HCT116 (cell line): Measurements from ENCODE around the gene DOCK1. TPM values are rescaled to one million over a fixed set of nuclear protein-coding genes. Genes with fewer than 3 reads are reported as not detected.

Experiments
- ATAC-seq: fragments of 200-7000 bp; cut with Tn5 transposase; 2 replicates; pipeline ENCODE4 v1.9.1; 2020; ENCODE audit warnings: mild to moderate bottlenecking, moderate library complexity
- BruUV-seq: library from RNA; stranded (reverse); fragments of 400-500 nt; replicated peaks from 2 replicates; lab custom pipeline; 2021; lab: Mats Ljungman, UMichigan
- CTCF ChIA-PET: fragments of 300-600 bp; sonication (Branson Sonifier 250); formaldehyde crosslinking; loops from one replicate; lab custom pipeline; 2021; ENCODE audit warnings: antibody characterized with exemption; lab: Charles Lee
- POLR2A ChIA-PET: fragments of 300-600, 350-600 bp; sonication (Branson Sonifier 250); formaldehyde crosslinking; loops from one replicate; lab custom pipeline; 2021; ENCODE audit warnings: antibody characterized with exemption; lab: Charles Lee
- RAD21 ChIA-PET, 2 experiments: fragments of 300-600 bp; sonication (Branson Sonifier 250); formaldehyde crosslinking; loops; one replicate each; lab custom pipeline; 2023; ENCODE audit warnings: low total read pairs in 2 of 2; ENCODE audit not compliant: uncharacterized antibody in 2 of 2, unreplicated experiment in 2 of 2, low non-redundant PET in 1 of 2; lab: Charles Lee
- DNase-seq: peaks from one replicate; pipeline ENCODE4 v3.0.0-alpha.2; 2010; ENCODE audit warnings: low read depth, low spot score
- H2AFZ ChIP-seq: fragments of 200-600 bp; shearing (Covaris generic), sonication (generic); 2 replicates; pipeline ENCODE4 v1.6.1; 2017; ENCODE audit warnings: low read depth, mixed run types, mixed read lengths, antibody characterized with exemption, low read length; ENCODE audit not compliant: poor library complexity, severe bottlenecking
- H3K27ac ChIP-seq: 2 replicates; pipeline ENCODE4 v1.5.1; 2012; ENCODE audit warnings: low read depth, low read length
- H3K27me3 ChIP-seq: fragments of 200-600 bp; sonication (generic); 2 replicates; pipeline ENCODE4 v1.6.1; 2016; ENCODE audit warnings: mixed run types, low read length, mixed read lengths; ENCODE audit not compliant: insufficient read depth
- H3K36me3 ChIP-seq, 2 experiments: fragments of 200-500 bp in 1 of 2; fragments of 200-600 bp in 1 of 2; sonication (Bioruptor generic) in 1 of 2; sonication (generic) in 1 of 2; 2 replicates each; pipeline versions ENCODE4 v1.5.1 to v1.6.1; 2014 to 2016; ENCODE audit warnings: low read length in 2 of 2, inconsistent platforms in 1 of 2, mixed read lengths in 1 of 2, mixed run types in 1 of 2; ENCODE audit not compliant: insufficient read depth in 2 of 2, control insufficient read depth in 1 of 2
- H3K4me1 ChIP-seq, 2 experiments: fragments of 200-600 bp in 1 of 2; sonication (generic) in 1 of 2; 2 replicates each; pipeline versions ENCODE4 v1.5.1 to v1.6.1; 2012 to 2017; ENCODE audit warnings: low read length in 2 of 2, inconsistent platforms in 1 of 2, mild to moderate bottlenecking in 1 of 2, mixed read lengths in 1 of 2, mixed run types in 1 of 2, moderate library complexity in 1 of 2; ENCODE audit not compliant: insufficient read depth in 2 of 2, control insufficient read depth in 1 of 2
- H3K4me2 ChIP-seq: fragments of 200-600 bp; sonication (generic); 2 replicates; pipeline ENCODE4 v1.6.1; 2017; ENCODE audit warnings: mixed run types, low read length, mixed read lengths
- H3K4me3 ChIP-seq, 2 experiments: fragments of 200-600 bp in 1 of 2; sonication (generic) in 1 of 2; replicated peaks in 1 of 2; 2 replicates each; pipeline ENCODE4 v1.5.1; 2011 to 2016; ENCODE audit warnings: low read length in 2 of 2, control low read depth in 1 of 2, low read depth in 1 of 2, mild to moderate bottlenecking in 1 of 2, mixed read lengths in 1 of 2, mixed run types in 1 of 2
- H3K79me2 ChIP-seq: fragments of 200-600 bp; sonication (generic); 2 replicates; pipeline ENCODE4 v1.6.1; 2017; ENCODE audit warnings: mild to moderate bottlenecking, mixed run types, low read length, moderate library complexity, mixed read lengths; ENCODE audit not compliant: insufficient read depth
- H3K9ac ChIP-seq: fragments of 200-600 bp; sonication (generic); 2 replicates; pipeline ENCODE4 v1.6.1; 2016; ENCODE audit warnings: low read length, mixed read lengths
- H3K9me2 ChIP-seq: fragments of 200-600 bp; sonication (generic), shearing (Covaris generic); 2 replicates; pipeline ENCODE4 v1.6.1; 2017; ENCODE audit warnings: mixed run types, mild to moderate bottlenecking, moderate library complexity; ENCODE audit not compliant: insufficient read depth
- H3K9me3 ChIP-seq, 2 experiments: fragments of 200-500 bp in 1 of 2; fragments of 200-600 bp in 1 of 2; sonication (Bioruptor generic) in 1 of 2; sonication (generic) in 1 of 2; 2 replicates each; pipeline ENCODE4 v1.6.1; 2014 to 2017; ENCODE audit warnings: low read length in 2 of 2, mixed read lengths in 2 of 2, inconsistent platforms in 1 of 2, low read depth in 1 of 2, mild to moderate bottlenecking in 1 of 2, mixed run types in 1 of 2, moderate library complexity in 1 of 2; ENCODE audit not compliant: control insufficient read depth in 1 of 2, insufficient read depth in 1 of 2
- H4K20me1 ChIP-seq: fragments of 200-600 bp; sonication (generic), shearing (Covaris generic); 2 replicates; pipeline ENCODE4 v1.6.1; 2017; ENCODE audit warnings: mixed run types, mild to moderate bottlenecking, moderate library complexity; ENCODE audit not compliant: insufficient read depth
- CBX3 ChIP-seq: IDR thresholded peaks from 2 replicates; pipeline ENCODE4 v1.6.1; 2012; ENCODE audit warnings: low read depth
- TCF7L2 ChIP-seq: IDR thresholded peaks from 2 replicates; pipeline ENCODE4 v1.7.0; 2011; ENCODE audit warnings: borderline replicate concordance, inconsistent platforms; ENCODE audit not compliant: insufficient read depth, insufficient read length; ENCODE audit errors: extremely low read depth
- ZBTB33 ChIP-seq: IDR thresholded peaks from 2 replicates; pipeline ENCODE4 v1.6.1; 2011; ENCODE audit warnings: mild to moderate bottlenecking, low read length, moderate library complexity; ENCODE audit not compliant: insufficient replicate concordance; ENCODE audit errors: extremely low read depth
- intact Hi-C: fragments of 100-400 bp; cut with micrococcal nuclease; formaldehyde crosslinking; loops from 2 replicates; pipeline ENCODE4 v1.10.0; 2022
- total RNA-seq: library from RNA; stranded (reverse); gene quantifications from one replicate; pipeline ENCODE4 v1.2.1, GENCODE V29; 2021; ENCODE audit not compliant: unreplicated experiment

Gene DOCK1
- total RNA-seq, 1 experiment from 2014 or later: 46.5 TPM

GRCh38 chr10:126867567-126868365, 37.5 kb upstream of the DOCK1 start:
- ChIA-PET RAD21 (no interaction called here), POLR2A (no interaction called here), CTCF (no interaction called here)
- Histone ChIP-seq H3K79me2 (no peaks in the 10 kb centered on the region), H3K27me3 (no peaks in the 10 kb centered on the region), H3K4me3 (no peak overlapping the region), H3K27ac (no peak overlapping the region), H3K4me1 (no peaks in the 10 kb centered on the region), H3K9me2 (no peaks in the 10 kb centered on the region), H3K36me3 (no peaks in the 10 kb centered on the region), H3K4me2 (no peak overlapping the region), H4K20me1 (no peaks in the 10 kb centered on the region), H3K9me3 (no peaks in the 10 kb centered on the region), H2AFZ (no peak overlapping the region), H3K9ac (no peak overlapping the region)
- ATAC-seq (no peak), DNase-seq (no peak)
- no peak for TF ChIP-seq TCF7L2
- BruUV-seq: no TSS peak
- intact Hi-C loops: no loop called here

GRCh38 chr10:126868371-126868770, 36.9 kb upstream of the DOCK1 start:
- POLR2A ChIA-PET: no interaction called here
- CTCF ChIA-PET: no interaction called here
- no TSS peak for BruUV-seq
- H3K36me3 ChIP-seq: no peaks in the 10 kb centered on the region
- no peaks in the 10 kb centered on the region for H3K9me2 ChIP-seq
- no peak overlapping the region for H3K4me3 ChIP-seq
- TF ChIP-seq ZBTB33 (no peak), CBX3 (no peak)
- TF ChIP-seq, all 23 proteins: peak for 0
- no peak overlapping the region for H2AFZ ChIP-seq
- H3K4me2 ChIP-seq: no peak overlapping the region
- H3K79me2 ChIP-seq: no peaks in the 10 kb centered on the region
- H3K9me3 ChIP-seq: no peaks in the 10 kb centered on the region
- ATAC-seq (no peak), DNase-seq (no peak)
- H3K9ac ChIP-seq: no peak overlapping the region
- H3K4me1 ChIP-seq: no peaks in the 10 kb centered on the region
- no peaks in the 10 kb centered on the region for H4K20me1 ChIP-seq
- intact Hi-C loops: no loop called here
- no peak overlapping the region for H3K27ac ChIP-seq
- no peaks in the 10 kb centered on the region; the same call in 1 of the 2 replicates for H3K27me3 ChIP-seq
- RAD21 ChIA-PET: no interaction called here
